RWPE1 (cell line): ENCODE results near the gene CXCL12.

Experiments
- CTCF ChIA-PET: fragments of 350-600 bp; sonication (Branson Sonifier 250); formaldehyde crosslinking; extraction: SDS; loops from one replicate; lab custom pipeline; 2021; lab: Yijun Ruan, JAX
- POLR2A ChIA-PET: fragments of 400-600 bp; formaldehyde crosslinking; extraction: SDS; loops from one replicate; lab custom pipeline; 2020; ENCODE audit warnings: antibody characterized with exemption; ENCODE audit not compliant: low non-redundant PET; lab: Yijun Ruan, JAX
- DNase-seq: peaks from one replicate; pipeline ENCODE4 v3.0.0; 2012; ENCODE audit warnings: low spot score
- H3K27ac ChIP-seq: fragments of 450-650 bp; 2 replicates; pipeline ENCODE4 v1.5.1; 2017
- TF ChIP-seq, protein P1 (sequence below): fragments of 450-650 bp; conservative IDR thresholded peaks from 2 replicates; pipeline ENCODE4 v1.5.1; 2017; ENCODE audit warnings: low read depth, mild to moderate bottlenecking

Gene CXCL12

DNA sequence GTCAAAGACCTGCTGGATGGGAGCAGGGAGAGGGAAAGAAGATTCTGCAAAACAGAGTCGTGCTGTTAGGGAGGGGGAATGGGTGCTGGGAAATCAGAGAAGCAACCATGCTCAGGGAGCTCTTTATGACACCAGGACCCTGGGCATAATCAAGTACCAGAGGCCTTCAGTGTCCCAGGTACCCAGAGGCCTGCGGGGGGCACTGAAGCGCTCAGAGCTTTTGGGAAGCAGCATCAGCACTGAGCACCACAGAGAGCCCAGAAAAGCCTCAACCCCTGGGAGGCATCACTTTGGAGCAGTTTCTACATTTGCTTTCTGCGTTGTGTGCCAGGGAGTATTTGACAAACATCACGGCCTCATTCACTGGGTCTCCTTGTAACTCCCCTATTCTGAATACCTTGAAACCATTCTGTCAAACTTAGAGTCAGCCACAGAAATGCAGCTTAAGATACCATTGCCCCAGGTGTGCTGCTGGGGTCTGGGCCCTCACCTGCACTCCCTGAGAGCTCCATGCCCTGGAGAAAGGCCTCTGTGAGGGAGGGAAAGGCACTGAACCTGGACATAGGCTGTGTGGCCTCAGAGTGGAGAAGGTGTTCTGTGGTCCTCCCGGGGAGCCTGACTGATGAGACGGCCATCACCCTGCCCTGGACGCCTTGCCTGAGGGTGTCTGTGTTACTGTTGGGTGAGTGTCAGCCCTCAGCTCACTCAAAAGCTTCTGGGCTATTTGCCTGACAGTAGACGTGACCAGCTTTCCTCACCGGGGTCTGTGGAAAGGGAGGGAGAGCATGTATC, 37.1 kb downstream of the CXCL12 start:
- TF ChIP-seq, protein P1, sequence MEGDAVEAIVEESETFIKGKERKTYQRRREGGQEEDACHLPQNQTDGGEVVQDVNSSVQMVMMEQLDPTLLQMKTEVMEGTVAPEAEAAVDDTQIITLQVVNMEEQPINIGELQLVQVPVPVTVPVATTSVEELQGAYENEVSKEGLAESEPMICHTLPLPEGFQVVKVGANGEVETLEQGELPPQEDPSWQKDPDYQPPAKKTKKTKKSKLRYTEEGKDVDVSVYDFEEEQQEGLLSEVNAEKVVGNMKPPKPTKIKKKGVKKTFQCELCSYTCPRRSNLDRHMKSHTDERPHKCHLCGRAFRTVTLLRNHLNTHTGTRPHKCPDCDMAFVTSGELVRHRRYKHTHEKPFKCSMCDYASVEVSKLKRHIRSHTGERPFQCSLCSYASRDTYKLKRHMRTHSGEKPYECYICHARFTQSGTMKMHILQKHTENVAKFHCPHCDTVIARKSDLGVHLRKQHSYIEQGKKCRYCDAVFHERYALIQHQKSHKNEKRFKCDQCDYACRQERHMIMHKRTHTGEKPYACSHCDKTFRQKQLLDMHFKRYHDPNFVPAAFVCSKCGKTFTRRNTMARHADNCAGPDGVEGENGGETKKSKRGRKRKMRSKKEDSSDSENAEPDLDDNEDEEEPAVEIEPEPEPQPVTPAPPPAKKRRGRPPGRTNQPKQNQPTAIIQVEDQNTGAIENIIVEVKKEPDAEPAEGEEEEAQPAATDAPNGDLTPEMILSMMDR: no peak
- DNase-seq: no peak
- POLR2A ChIA-PET: no interaction called here
- CTCF ChIA-PET: no interaction called here
- no peak overlapping the region for H3K27ac ChIP-seq

DNA sequence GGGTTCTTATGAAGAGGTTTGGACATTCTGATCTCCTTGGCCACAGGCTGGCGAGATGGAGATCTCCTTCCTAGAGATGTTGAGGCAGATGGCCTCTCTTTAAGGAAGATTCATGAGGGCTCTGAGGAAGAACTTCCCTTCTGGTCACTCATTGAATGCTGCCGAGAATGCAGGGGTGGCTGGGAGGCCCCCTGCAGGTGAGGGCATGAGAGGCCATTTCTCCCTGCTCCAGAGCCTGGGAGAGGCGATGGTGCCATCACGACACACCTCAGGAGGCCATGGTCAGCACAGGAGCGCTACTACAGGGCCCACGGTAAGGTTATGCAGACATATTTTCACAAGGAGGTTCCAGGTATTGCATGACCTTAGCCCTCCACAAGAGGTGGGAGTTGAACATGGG, 40.2 kb downstream of the CXCL12 start:
- ChIA-PET POLR2A (no interaction called here), CTCF (interaction anchor here (0.5 to 0.6 kb wide), 2 partner anchors 82 to 156 kb away, joined by 3 to 5 read pairs; no protein-coding TSS in a partner anchor)
- no peak for DNase-seq
- TF ChIP-seq, protein P1: no peak
- H3K27ac ChIP-seq: no peak overlapping the region

DNA sequence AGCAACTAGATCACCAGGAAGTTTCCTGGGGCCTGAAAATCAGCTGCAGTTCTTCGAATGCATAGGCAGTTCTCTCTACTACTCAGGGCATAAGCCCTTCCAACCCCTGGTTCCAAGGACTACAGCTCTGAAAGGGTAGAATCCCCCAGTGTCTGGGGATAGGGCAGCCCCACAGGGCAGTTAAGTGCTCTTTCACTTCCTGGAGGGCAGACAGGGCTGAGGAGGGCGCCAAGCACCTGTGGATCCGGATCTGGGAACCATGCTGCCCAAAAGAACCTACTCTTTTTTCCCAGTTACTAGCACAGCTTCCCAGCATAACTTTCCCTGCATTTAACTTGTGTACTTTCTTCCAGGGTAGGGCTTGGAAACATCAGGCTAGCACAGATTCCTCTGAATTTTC, 41.1 kb downstream of the CXCL12 start:
- POLR2A ChIA-PET: no interaction called here
- TF ChIP-seq, protein P1: no peak
- CTCF ChIA-PET: no interaction called here
- DNase-seq: no peak
- no peak overlapping the region for H3K27ac ChIP-seq

DNA sequence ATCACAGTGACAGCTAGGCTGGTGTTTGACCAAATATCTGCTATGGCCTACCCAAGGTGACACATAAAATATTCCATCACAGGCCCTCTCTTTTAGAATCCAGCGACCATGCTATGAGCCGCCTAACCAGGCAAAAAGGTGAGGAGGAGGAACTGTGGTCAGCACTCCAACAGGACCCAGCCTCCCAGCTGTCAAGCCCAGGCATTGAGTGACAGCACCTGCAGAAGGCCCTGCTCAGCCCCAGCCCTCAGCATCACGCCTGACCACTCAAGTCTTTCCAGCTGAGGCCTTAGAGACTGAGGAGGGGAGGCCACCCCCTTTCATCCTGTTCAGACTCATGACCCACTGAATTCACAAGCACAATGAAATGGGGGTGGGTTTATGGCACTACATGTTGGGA, 43.0 kb downstream of the CXCL12 start:
- POLR2A ChIA-PET: no interaction called here
- no peak for DNase-seq
- CTCF ChIA-PET: no interaction called here
- no peak overlapping the region for H3K27ac ChIP-seq
- TF ChIP-seq, protein P1: no peak

DNA sequence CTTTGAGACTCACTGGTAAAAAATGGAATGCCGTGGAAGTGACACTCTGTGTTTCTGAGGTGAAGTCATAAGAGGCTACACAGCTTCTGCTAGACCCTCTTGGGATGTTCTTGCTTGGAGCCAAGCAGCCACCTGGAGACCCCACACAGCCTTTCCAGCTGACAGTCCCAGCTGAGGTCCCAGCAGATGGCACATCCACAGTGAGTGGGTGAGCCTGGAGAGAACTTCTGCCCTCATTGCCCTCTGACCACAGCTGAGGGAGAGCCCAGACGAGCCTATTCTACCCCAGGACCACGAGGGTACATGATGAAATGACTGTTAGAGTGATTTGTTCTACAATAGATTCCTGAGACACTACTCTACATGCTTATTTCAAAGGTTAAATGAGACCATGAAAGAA, 44.3 kb downstream of the CXCL12 start:
- H3K27ac ChIP-seq: no peak overlapping the region
- no peak for DNase-seq
- ChIA-PET CTCF (interaction anchor here (0.6 kb wide), 2 partner anchors 612 to 862 kb away, joined by 3 to 4 read pairs; no protein-coding TSS in a partner anchor), POLR2A (no interaction called here)
- TF ChIP-seq, protein P1: no peak

GRCh38 chr10:44339218-44339617, 45.7 kb downstream of the CXCL12 start:
- DNase-seq: no peak
- POLR2A ChIA-PET: no interaction called here
- TF ChIP-seq, protein P1: no peak
- no peak overlapping the region for H3K27ac ChIP-seq
- CTCF ChIA-PET: no interaction called here
